ENCODE data around the gene GLRA1. TPM values are rescaled to one million over a fixed set of nuclear protein-coding genes. Genes with fewer than 3 reads are reported as not detected.

GLRA1 gene
- total and polyA plus RNA-seq, 8 donors = 0.08 to 1.1 (median 0.76) TPM; not detected in 2

GRCh38 chr5:151820903-151821302 lies 103.7 kb downstream of the GLRA1 start:
- no peak for FAIRE-seq
- DNase-seq = no peak
- 71 to 83% methylated on average over 1 of the region's 1 CpG for WGBS, 2 donors
- peak in 1 of 4 donors; percentile 15 for ATAC-seq
- H3K27me3 ChIP-seq = no peaks in the 10 kb centered on the region
- no peaks in the 10 kb centered on the region for H3K4me1 ChIP-seq
- H3K9me3 ChIP-seq = no peaks in the 10 kb centered on the region
- H3K36me3 ChIP-seq = no peaks in the 10 kb centered on the region
- intact Hi-C loops (cut with DNase I) = loop anchor here in 2 of 3 donors (10.0 kb wide), 2 partner anchors 324 to 684 kb away; no protein-coding TSS in a partner anchor
- H3K4me3 ChIP-seq = no peak overlapping the region
- no peak for TF ChIP-seq CTCF (IDR thresholded peaks at IDR 0.05)
- H3K27ac ChIP-seq = no peak overlapping the region

- Histone ChIP-seq H3K36me3 (no peaks in the 10 kb centered on the region), H3K4me3 (no peak overlapping the region), H3K9me3 (no peaks in the 10 kb centered on the region), H3K27ac (no peak overlapping the region), H3K4me1 (no peaks in the 10 kb centered on the region), H3K27me3 (no peaks in the 10 kb centered on the region)
- ATAC-seq = no peak
- intact Hi-C loops (cut with DNase I) = loop anchor here in 2 of 3 donors (10.0 kb wide), 2 partner anchors 325 to 685 kb away; no protein-coding TSS in a partner anchor
- WGBS, 2 donors = 95 to 97% methylated on average over 3 of the region's 3 CpGs
- TF ChIP-seq CTCF (IDR thresholded peaks at IDR 0.05) = no peak
- no peak for DNase-seq
- no peak for FAIRE-seq
These were observed 104.4 kb downstream of the GLRA1 start for GRCh38 chr5:151820271-151820670.

GRCh38 chr5:151819830-151820229 lies 104.8 kb downstream of the GLRA1 start:
- Histone ChIP-seq H3K9me3 (no peaks in the 10 kb centered on the region), H3K36me3 (no peaks in the 10 kb centered on the region), H3K27me3 (no peaks in the 10 kb centered on the region), H3K4me3 (no peak overlapping the region), H3K4me1 (no peaks in the 10 kb centered on the region), H3K27ac (no peak overlapping the region)
- DNase-seq (no peak), ATAC-seq (no peak), FAIRE-seq (no peak)
- no peak for TF ChIP-seq CTCF (IDR thresholded peaks at IDR 0.05)
- intact Hi-C loops (cut with DNase I) = loop anchor here in 2 of 3 donors (10.0 kb wide), 2 partner anchors 325 to 685 kb away; no protein-coding TSS in a partner anchor

- no peak for DNase-seq
- Histone ChIP-seq H3K4me1 (no peaks in the 10 kb centered on the region), H3K36me3 (no peaks in the 10 kb centered on the region), H3K27me3 (no peaks in the 10 kb centered on the region), H3K4me3 (no peak overlapping the region), H3K9me3 (no peaks in the 10 kb centered on the region), H3K27ac (no peak overlapping the region)
- FAIRE-seq = no peak
- TF ChIP-seq CTCF (IDR thresholded peaks at IDR 0.05) = no peak
- WGBS, 2 donors = 81 to 85% methylated on average over 1 of the region's 1 CpG
- intact Hi-C loops (cut with DNase I) = no loop called here
- ATAC-seq = peak in 1 of 4 donors; percentile 27
These were observed 109.6 kb downstream of the GLRA1 start for GRCh38 chr5:151815051-151815450.

GRCh38 chr5:151812757-151813309 lies 111.8 kb downstream of the GLRA1 start:
- DNase-seq (no peak), ATAC-seq (no peak), FAIRE-seq (no peak)
- Histone ChIP-seq H3K4me3 (no peak overlapping the region), H3K27ac (no peak overlapping the region), H3K9me3 (no peaks in the 10 kb centered on the region), H3K27me3 (no peaks in the 10 kb centered on the region), H3K36me3 (no peaks in the 10 kb centered on the region), H3K4me1 (no peaks in the 10 kb centered on the region)
- 79 to 83% methylated on average over 2 of the region's 2 CpGs for WGBS, 2 donors
- intact Hi-C loops (cut with DNase I) = no loop called here
- TF ChIP-seq CTCF (IDR thresholded peaks at IDR 0.05) = no peak

Data from pancreas (tissue), 10 donors.